Erythroblast (primary cell): ENCODE results near the gene CYP46A1.

Experiments used
- GATA1 ChIP-seq: IDR thresholded peaks from 2 replicates; pipeline ENCODE4 v1.6.1; 2011; ENCODE audit warnings: low read depth, mild to moderate bottlenecking, control low read depth, low read length, moderate library complexity
- POLR2A ChIP-seq: IDR thresholded peaks from 2 replicates; pipeline ENCODE4 v1.6.1; 2011; ENCODE audit warnings: mild to moderate bottlenecking, low read length

DNA sequence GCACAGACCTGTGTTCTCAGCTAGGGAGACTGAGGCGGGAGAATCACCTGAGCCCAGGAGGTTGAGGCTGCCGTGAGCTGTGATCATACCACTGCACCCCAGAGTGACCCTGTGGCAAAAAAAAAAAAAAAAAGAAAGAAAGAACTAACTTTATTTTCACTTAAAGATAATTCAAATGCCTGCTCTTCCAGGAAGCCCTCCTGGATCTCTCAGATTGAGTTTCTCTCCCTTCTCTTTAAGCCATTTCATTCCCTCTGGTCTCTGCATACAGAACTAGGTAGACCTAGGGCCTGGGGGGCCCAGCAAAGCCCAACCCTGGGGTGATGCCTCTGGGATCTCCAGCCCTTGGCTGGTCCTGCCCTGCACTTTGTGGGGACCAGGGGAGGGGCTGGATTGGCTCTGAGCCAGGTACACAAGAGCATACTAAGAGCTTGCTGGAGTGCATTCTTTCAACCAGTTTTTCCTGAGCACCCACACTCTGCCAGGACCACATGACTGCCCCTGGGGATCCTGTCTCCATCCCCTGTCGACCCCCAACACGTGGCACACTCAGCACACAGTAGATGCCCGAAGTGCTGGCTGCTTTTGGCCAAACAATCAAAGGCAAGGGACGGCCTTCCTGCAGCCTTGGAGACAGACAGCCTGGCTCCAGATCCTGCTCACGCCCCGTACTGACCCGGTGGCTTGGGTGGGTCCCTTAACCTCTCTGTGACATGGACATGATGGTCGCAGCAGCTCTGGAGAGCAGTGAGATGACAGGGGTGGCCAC is 52.7 kb downstream of the CYP46A1 start:
- no peak for TF ChIP-seq POLR2A
- TF ChIP-seq GATA1, result no peak
